ENCODE results near the gene PHACTR1. TPM values are rescaled to one million over a fixed set of nuclear protein-coding genes. Genes with fewer than 3 reads are reported as not detected.

Gene PHACTR1
- total and polyA plus RNA-seq, 2 donors (not counting 1 experiment from before 2014, with no cell fraction given), result 0.60 to 1.2 TPM

DNA sequence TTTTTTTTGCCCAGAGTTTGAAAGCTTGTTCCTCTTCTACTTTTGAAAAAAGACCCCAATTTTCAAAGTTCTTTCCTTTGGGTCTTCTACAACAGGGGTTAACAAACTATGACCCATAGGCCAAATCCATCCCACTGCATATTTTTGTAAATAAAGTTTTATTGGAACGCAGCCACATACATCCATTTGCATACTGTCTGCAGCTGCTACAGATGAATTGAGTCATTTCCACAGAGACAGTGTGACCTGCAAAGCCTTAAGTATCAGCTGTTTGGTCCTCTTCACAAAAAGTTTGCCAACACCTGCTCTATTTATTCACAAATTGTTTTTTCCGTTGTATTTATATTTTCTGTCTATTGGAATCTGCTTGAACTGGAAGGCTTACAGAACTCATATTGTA lies 422.6 kb downstream of the PHACTR1 start:
- TF ChIP-seq EZH2 (IDR thresholded peaks at IDR 0.05; ENCODE audit: low read length, missing control alignments), result no peak
- TF ChIP-seq, protein P1, sequence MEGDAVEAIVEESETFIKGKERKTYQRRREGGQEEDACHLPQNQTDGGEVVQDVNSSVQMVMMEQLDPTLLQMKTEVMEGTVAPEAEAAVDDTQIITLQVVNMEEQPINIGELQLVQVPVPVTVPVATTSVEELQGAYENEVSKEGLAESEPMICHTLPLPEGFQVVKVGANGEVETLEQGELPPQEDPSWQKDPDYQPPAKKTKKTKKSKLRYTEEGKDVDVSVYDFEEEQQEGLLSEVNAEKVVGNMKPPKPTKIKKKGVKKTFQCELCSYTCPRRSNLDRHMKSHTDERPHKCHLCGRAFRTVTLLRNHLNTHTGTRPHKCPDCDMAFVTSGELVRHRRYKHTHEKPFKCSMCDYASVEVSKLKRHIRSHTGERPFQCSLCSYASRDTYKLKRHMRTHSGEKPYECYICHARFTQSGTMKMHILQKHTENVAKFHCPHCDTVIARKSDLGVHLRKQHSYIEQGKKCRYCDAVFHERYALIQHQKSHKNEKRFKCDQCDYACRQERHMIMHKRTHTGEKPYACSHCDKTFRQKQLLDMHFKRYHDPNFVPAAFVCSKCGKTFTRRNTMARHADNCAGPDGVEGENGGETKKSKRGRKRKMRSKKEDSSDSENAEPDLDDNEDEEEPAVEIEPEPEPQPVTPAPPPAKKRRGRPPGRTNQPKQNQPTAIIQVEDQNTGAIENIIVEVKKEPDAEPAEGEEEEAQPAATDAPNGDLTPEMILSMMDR (conservative IDR thresholded peaks at IDR 0.05 in 1 of 2, IDR thresholded peaks at IDR 0.05 in 1 of 2; ENCODE audit: low read depth in 1 of 2, low read length in 2 of 2), result no peak
- no peak overlapping the region for H3K27ac ChIP-seq (ENCODE audit: insufficient read depth, low read length)
- H3K27me3 ChIP-seq (ENCODE audit: control insufficient read depth, insufficient read depth, low read length), result no peaks in the 10 kb centered on the region
- H3K79me2 ChIP-seq (ENCODE audit: control insufficient read depth, insufficient read depth, low read length), result no peaks in the 10 kb centered on the region
- H4K20me1 ChIP-seq (ENCODE audit: control insufficient read depth, extremely low read depth, insufficient read depth, low read length), result no peaks in the 10 kb centered on the region
- H2AFZ ChIP-seq (ENCODE audit: low read length), result no peak overlapping the region
- no peak overlapping the region for H3K4me2 ChIP-seq (ENCODE audit: extremely low read depth, insufficient read depth, low read length)
- H3K4me3 ChIP-seq (replicated peaks in 1 of 4; ENCODE audit: control extremely low read depth in 1 of 4, insufficient read depth in 1 of 4, low read depth in 3 of 4, low read length in 4 of 4), result no peak overlapping the region
- DNase-seq (ENCODE audit: low read depth in 2 of 2), result no peak
- no peaks in the 10 kb centered on the region for H3K4me1 ChIP-seq (ENCODE audit: control insufficient read depth, extremely low read depth, insufficient read depth, low read length)
- no peak overlapping the region for H3K9ac ChIP-seq (ENCODE audit: insufficient read depth, low read length)
- no peaks in the 10 kb centered on the region for H3K9me3 ChIP-seq (ENCODE audit: control insufficient read depth, insufficient read depth, low read depth, low read length)
- H3K36me3 ChIP-seq (ENCODE audit: control insufficient read depth, insufficient read depth, low read length), result no peaks in the 10 kb centered on the region

DNA sequence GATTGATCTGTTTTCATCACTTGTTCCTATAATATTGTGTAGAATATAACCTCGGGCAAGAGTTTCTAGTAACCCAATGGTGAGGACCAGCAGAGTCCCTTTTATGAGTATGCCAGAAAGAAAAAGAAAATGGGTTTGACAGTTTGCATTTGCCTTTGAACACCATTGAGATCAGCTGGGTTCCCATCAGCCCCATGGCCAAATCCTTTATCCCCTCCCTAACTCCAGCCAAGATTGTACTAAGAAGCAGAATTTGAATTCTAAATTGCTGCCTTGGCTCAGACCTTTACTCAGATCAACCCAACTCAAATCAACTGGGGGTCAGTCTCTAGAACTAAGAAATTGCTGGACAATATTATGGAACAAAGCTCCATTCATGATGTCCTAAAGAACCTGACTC lies 424.4 kb downstream of the PHACTR1 start:
- Histone ChIP-seq H3K36me3 (ENCODE audit: control insufficient read depth, insufficient read depth, low read length) (no peaks in the 10 kb centered on the region), H3K4me2 (ENCODE audit: extremely low read depth, insufficient read depth, low read length) (no peak overlapping the region), H3K27me3 (ENCODE audit: control insufficient read depth, insufficient read depth, low read length) (no peaks in the 10 kb centered on the region), H3K4me3 (replicated peaks in 1 of 4; ENCODE audit: control extremely low read depth in 1 of 4, insufficient read depth in 1 of 4, low read depth in 3 of 4, low read length in 4 of 4) (no peak overlapping the region), H3K79me2 (ENCODE audit: control insufficient read depth, insufficient read depth, low read length) (no peaks in the 10 kb centered on the region), H3K9me3 (ENCODE audit: control insufficient read depth, insufficient read depth, low read depth, low read length) (no peaks in the 10 kb centered on the region), H3K9ac (ENCODE audit: insufficient read depth, low read length) (no peak overlapping the region), H3K4me1 (ENCODE audit: control insufficient read depth, extremely low read depth, insufficient read depth, low read length) (no peaks in the 10 kb centered on the region), H3K27ac (ENCODE audit: insufficient read depth, low read length) (no peak overlapping the region), H2AFZ (ENCODE audit: low read length) (no peak overlapping the region), H4K20me1 (ENCODE audit: control insufficient read depth, extremely low read depth, insufficient read depth, low read length) (no peaks in the 10 kb centered on the region)
- TF ChIP-seq, protein P1 (conservative IDR thresholded peaks at IDR 0.05 in 1 of 2, IDR thresholded peaks at IDR 0.05 in 1 of 2; ENCODE audit: low read depth in 1 of 2, low read length in 2 of 2), result no peak
- TF ChIP-seq EZH2 (IDR thresholded peaks at IDR 0.05; ENCODE audit: low read length, missing control alignments), result no peak
- no peak for DNase-seq (ENCODE audit: low read depth in 2 of 2)

DNA sequence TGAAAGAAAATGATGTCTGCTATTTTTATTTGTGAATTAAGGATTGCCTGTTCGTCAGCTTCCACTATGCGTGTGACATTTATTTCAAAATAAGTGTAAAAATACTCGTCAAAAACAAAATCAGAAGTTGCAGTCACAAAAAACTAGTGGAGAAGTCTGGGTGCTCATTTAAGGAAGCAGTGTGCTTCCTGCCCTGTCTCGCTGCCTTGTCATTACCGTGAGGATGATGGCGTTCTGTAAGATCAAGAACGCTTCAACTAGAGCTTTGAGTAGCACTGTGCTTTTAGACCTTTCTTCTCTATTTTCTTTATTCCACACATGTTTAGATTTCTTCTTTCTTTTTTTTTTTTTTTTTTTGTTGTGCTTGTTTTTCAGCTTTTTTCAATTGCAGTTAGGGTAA lies 424.8 kb downstream of the PHACTR1 start:
- Histone ChIP-seq H3K4me3 (replicated peaks in 1 of 4; ENCODE audit: control extremely low read depth in 1 of 4, insufficient read depth in 1 of 4, low read depth in 3 of 4, low read length in 4 of 4) (no peak overlapping the region), H3K4me2 (ENCODE audit: extremely low read depth, insufficient read depth, low read length) (no peak overlapping the region), H3K4me1 (ENCODE audit: control insufficient read depth, extremely low read depth, insufficient read depth, low read length) (no peaks in the 10 kb centered on the region), H3K36me3 (ENCODE audit: control insufficient read depth, insufficient read depth, low read length) (no peaks in the 10 kb centered on the region), H4K20me1 (ENCODE audit: control insufficient read depth, extremely low read depth, insufficient read depth, low read length) (no peaks in the 10 kb centered on the region), H3K27me3 (ENCODE audit: control insufficient read depth, insufficient read depth, low read length) (no peaks in the 10 kb centered on the region), H3K9me3 (ENCODE audit: control insufficient read depth, insufficient read depth, low read depth, low read length) (no peaks in the 10 kb centered on the region), H2AFZ (ENCODE audit: low read length) (no peak overlapping the region), H3K27ac (ENCODE audit: insufficient read depth, low read length) (no peak overlapping the region), H3K9ac (ENCODE audit: insufficient read depth, low read length) (no peak overlapping the region), H3K79me2 (ENCODE audit: control insufficient read depth, insufficient read depth, low read length) (no peaks in the 10 kb centered on the region)
- no peak for TF ChIP-seq EZH2 (IDR thresholded peaks at IDR 0.05; ENCODE audit: low read length, missing control alignments)
- DNase-seq (ENCODE audit: low read depth in 2 of 2), result no peak

All from fibroblast of lung (primary cell).